GM12878 (cell line): ENCODE measurements around the gene MAST2. TPM values are rescaled to one million over a fixed set of nuclear protein-coding genes. Genes with fewer than 3 reads are reported as not detected.

Source experiments
- ATAC-seq: fragments of 200-7000 bp; cut with Tn5 transposase; 3 replicates; pipeline ENCODE4 v1.9.1; 2020; ENCODE audit warnings: mild to moderate bottlenecking, moderate library complexity
- BruUV-seq: library from RNA; stranded (reverse); fragments of 400-500 nt; replicated peaks from 2 replicates; lab custom pipeline; 2021; lab: Mats Ljungman, UMichigan
- CTCF ChIA-PET: fragments of 300-600 bp; sonication (Branson Sonifier 250); formaldehyde crosslinking; extraction: SDS; loops from one replicate; lab custom pipeline; 2021; ENCODE audit warnings: inconsistent platforms; lab: Yijun Ruan, JAX
- POLR2A ChIA-PET: fragments of 350-600 bp; formaldehyde crosslinking; extraction: SDS; loops from one replicate; lab custom pipeline; 2021; ENCODE audit warnings: inconsistent platforms; lab: Charles Lee
- RAD21 ChIA-PET: fragments of 300-600 bp; sonication (Branson Sonifier 250); formaldehyde crosslinking; loops from one replicate; lab custom pipeline; 2023; ENCODE audit warnings: antibody characterized with exemption; ENCODE audit not compliant: unreplicated experiment; lab: Charles Lee
- SMC1A ChIA-PET: fragments of 300-600 bp; sonication (Branson Sonifier 250); formaldehyde crosslinking; loops from one replicate; lab custom pipeline; 2023; ENCODE audit not compliant: unreplicated experiment, uncharacterized antibody; lab: Charles Lee
- DNase-seq: peaks from one replicate; pipeline ENCODE4 v3.0.0-alpha.2; 2011; ENCODE audit warnings: low read depth, low spot score
- FAIRE-seq: peaks from 3 replicates; lab custom pipeline; 2011; peaks lifted over from hg19 to GRCh38; lab: Jason Lieb, UNC
- H2AFZ ChIP-seq: 2 replicates; pipeline ENCODE4 v1.6.0; 2011; ENCODE audit warnings: low read depth, low read length, control low read depth; ENCODE audit not compliant: control insufficient read depth
- H3K27ac ChIP-seq: 2 replicates; pipeline ENCODE4 v1.5.1; 2011; ENCODE audit warnings: control low read depth; ENCODE audit not compliant: control insufficient read depth, insufficient read depth
- H3K27me3 ChIP-seq, 2 experiments: replicated peaks in 1 of 2; 2 replicates each; pipeline versions ENCODE4 v1.6.0 to v1.6.1; 2011; ENCODE audit warnings: low read length in 1 of 2; ENCODE audit not compliant: control insufficient read depth in 2 of 2, insufficient read depth in 2 of 2
- H3K36me3 ChIP-seq, 2 experiments: 2 replicates each; pipeline ENCODE4 v1.5.1; 2011; ENCODE audit warnings: low read length in 1 of 2; ENCODE audit not compliant: control insufficient read depth in 2 of 2, insufficient read depth in 2 of 2
- H3K4me1 ChIP-seq: 2 replicates; pipeline ENCODE4 v1.6.1; 2011; ENCODE audit warnings: mild to moderate bottlenecking, low read length, moderate library complexity, mixed read lengths; ENCODE audit not compliant: control insufficient read depth, insufficient read depth
- H3K4me2 ChIP-seq: 2 replicates; pipeline ENCODE4 v1.6.0; 2011; ENCODE audit warnings: control low read depth; ENCODE audit not compliant: control insufficient read depth, insufficient read depth
- H3K4me3 ChIP-seq: fragments of 200-600 bp; sonication (generic); 2 replicates; pipeline ENCODE4 v1.5.1; 2016
- H3K79me2 ChIP-seq: 2 replicates; pipeline ENCODE4 v1.6.0; 2011; ENCODE audit warnings: low read length; ENCODE audit not compliant: control insufficient read depth, insufficient read depth
- H3K9ac ChIP-seq: 2 replicates; pipeline ENCODE4 v1.8.0; 2011; ENCODE audit warnings: low read length, control low read depth, mixed read lengths; ENCODE audit not compliant: control insufficient read depth, insufficient read depth
- H3K9me3 ChIP-seq: replicated peaks from 3 replicates; pipeline ENCODE4 v1.5.1; 2011; ENCODE audit warnings: mild to moderate bottlenecking, low read length; ENCODE audit not compliant: control insufficient read depth, insufficient read depth
- H4K20me1 ChIP-seq: 2 replicates; pipeline ENCODE4 v1.6.0; 2011; ENCODE audit not compliant: control insufficient read depth, insufficient read depth
- BCLAF1 ChIP-seq: fragments of 450-650 bp; IDR thresholded peaks from 2 replicates; pipeline ENCODE4 v1.6.1; 2017; ENCODE audit warnings: antibody characterized with exemption, mild to moderate bottlenecking, moderate library complexity
- NR2F1 ChIP-seq: fragments of 450-650 bp; conservative IDR thresholded peaks from 2 replicates; pipeline ENCODE4 v1.6.1; 2017; ENCODE audit warnings: mild to moderate bottlenecking
- PBX3 ChIP-seq: IDR thresholded peaks from 2 replicates; pipeline ENCODE4 v1.6.1; 2011; ENCODE audit warnings: mild to moderate bottlenecking, low read depth, low read length, moderate library complexity; ENCODE audit not compliant: insufficient replicate concordance
- SPI1 ChIP-seq: IDR thresholded peaks from 2 replicates; pipeline ENCODE4 v1.6.1; 2011; ENCODE audit warnings: low read depth, mild to moderate bottlenecking, low read length, moderate library complexity, borderline replicate concordance; ENCODE audit not compliant: insufficient read depth
- SRF ChIP-seq, 2 experiments: IDR thresholded peaks; 2 replicates each; pipeline ENCODE4 v1.6.1; 2011; ENCODE audit warnings: low read depth in 2 of 2, low read length in 2 of 2, mild to moderate bottlenecking in 1 of 2, moderate library complexity in 1 of 2
- ZBED1 ChIP-seq: IDR thresholded peaks from 2 replicates; pipeline ENCODE4 v1.6.1; 2016; ENCODE audit warnings: borderline replicate concordance
- WGBS: methylation state at CpG from one replicate; pipeline ENCODE4 v1.1.6; 2016; ENCODE audit warnings: low lambda C conversion rate; ENCODE audit not compliant: insufficient replicate concordance, insufficient coverage; ENCODE audit errors: missing lambda C conversion rate; 5-methylcytosine and 5-hydroxymethylcytosine counted together
- in situ Hi-C: fragments of 300-500 bp; cut with MboI; formaldehyde crosslinking; loops from 9 replicates; pipeline ENCODE4 v1.14.3; 2018; ENCODE audit warnings: mixed read lengths
- intact Hi-C: fragments of 100-400 bp; cut with micrococcal nuclease; formaldehyde crosslinking; loops from one replicate; pipeline ENCODE4 v1.14.2; 2022; ENCODE audit not compliant: unreplicated experiment
- polyA plus RNA-seq, 11 experiments: library from polyadenylated mRNA; depleted of rRNA in 4 of 11; unstranded in 6 of 11; stranded (reverse) in 5 of 11; fragments of >200 nt; fragmentation: Nextera tagmentation in 4 of 11; fragmentation: Illumina TruSeq in 1 of 11; extraction: Ambion mirVana in 4 of 11; extraction: Trizol in 1 of 11; gene quantifications; 1 replicate in 1 of 11; 2 replicates in 10 of 11; pipeline versions ENCODE4 v1.2.1 to v1.2.3, GENCODE V29; 2011 to 2016; ENCODE audit warnings: inconsistent platforms in 2 of 11, missing spikeins in 2 of 11, low read depth in 1 of 11
- total RNA-seq, 4 experiments: library from RNA; depleted of rRNA in 3 of 4; stranded (reverse); fragments of >200 nt in 3 of 4; fragmentation: Illumina TruSeq in 1 of 4; extraction: Trizol in 1 of 4; gene quantifications; 2 replicates each; pipeline versions ENCODE4 v1.2.1 to v1.2.3, GENCODE V29; 2013 to 2021

The MAST2 gene
- total and polyA plus RNA-seq, 10 of the 15 experiments (the other 5 are each of a cell fraction or from before 2014, with no cell fraction given): 1.0 to 28.7 (median 13.8) TPM

- H3K4me2 ChIP-seq: no peak overlapping the region
- in situ Hi-C loops (no loop called here), intact Hi-C loops (no loop called here)
- H3K27ac ChIP-seq: no peak overlapping the region
- no peak overlapping the region for H3K9ac ChIP-seq
- BruUV-seq: no TSS peak
- RAD21 ChIA-PET: no interaction called here
- CTCF ChIA-PET: no interaction called here
- H3K27me3 ChIP-seq: no peaks in the 10 kb centered on the region
- SMC1A ChIA-PET: no interaction called here
- POLR2A ChIA-PET: interaction anchor here (0.5 to 0.7 kb wide), 2 partner anchors 10 to 1367 kb away, joined by 3 to 4 read pairs; no protein-coding TSS in a partner anchor
- peaks cover 14% of the 10 kb centered on the region for H3K4me1 ChIP-seq
- H3K4me3 ChIP-seq: no peak overlapping the region
- no peaks in the 10 kb centered on the region for H3K79me2 ChIP-seq
- no peaks in the 10 kb centered on the region for H3K9me3 ChIP-seq
- no peaks in the 10 kb centered on the region; a peak in 1 of 4 replicates for H3K36me3 ChIP-seq
- DNase-seq (no peak), FAIRE-seq (no peak), ATAC-seq (no peak; the same call in 2 of the 3 replicates)
- H4K20me1 ChIP-seq: no peaks in the 10 kb centered on the region
- no peak for TF ChIP-seq PBX3
- TF ChIP-seq SPI1: 0 out of 2 replicates have a peak, but pooled peaks have one; percentile 13
- no peak overlapping the region for H2AFZ ChIP-seq
- 48% methylated on average over 8 of the region's 8 CpGs for WGBS
Measured at GRCh38 chr1:45922813-45923212, 119.4 kb downstream of the MAST2 start.

- Histone ChIP-seq H3K36me3 (no peaks in the 10 kb centered on the region; a peak in 1 of 4 replicates), H3K27me3 (no peaks in the 10 kb centered on the region), H2AFZ (no peak overlapping the region), H3K27ac (no peak overlapping the region), H3K4me3 (no peak overlapping the region), H3K4me1 (peaks cover 14% of the 10 kb centered on the region), H3K79me2 (no peaks in the 10 kb centered on the region), H4K20me1 (no peaks in the 10 kb centered on the region), H3K9me3 (no peaks in the 10 kb centered on the region), H3K4me2 (no peak overlapping the region), H3K9ac (no peak overlapping the region)
- ATAC-seq: no peak
- BruUV-seq: no TSS peak
- no peak for FAIRE-seq
- DNase-seq: no peak
- in situ Hi-C loops: no loop called here
- intact Hi-C loops: no loop called here
- ChIA-PET POLR2A (interaction anchor here (0.5 to 0.7 kb wide), 2 partner anchors 10 to 282 kb away, joined by 3 to 4 read pairs; no protein-coding TSS in a partner anchor), CTCF (no interaction called here), SMC1A (no interaction called here), RAD21 (no interaction called here)
- TF ChIP-seq ZBED1 (no peak), BCLAF1 (no peak), NR2F1 (no peak), SRF (IDR thresholded peaks at IDR 0.05; ENCODE audit: low read depth in 2 of 2, low read length in 2 of 2) (no peak)
- WGBS: 97% methylated on average over 4 of the region's 4 CpGs
Measured at GRCh38 chr1:45923343-45923742, 119.9 kb downstream of the MAST2 start.
